ENCODE results near the gene EEF1A2.

EEF1A2 gene

GRCh38 chr20:63466861-63467260 lies 32.0 kb downstream of the EEF1A2 start:
- DNase-seq: no peak

GRCh38 chr20:63466250-63466825 lies 32.5 kb downstream of the EEF1A2 start:
- DNase-seq: no peak

- no peak for DNase-seq
Observed at GRCh38 chr20:63465380-63466249, 33.3 kb downstream of the EEF1A2 start.

GRCh38 chr20:63464289-63464635 lies 34.6 kb downstream of the EEF1A2 start:
- DNase-seq: no peak

GRCh38 chr20:63463400-63464288 lies 35.2 kb downstream of the EEF1A2 start:
- no peak for DNase-seq

GRCh38 chr20:63462244-63462643 lies 36.6 kb downstream of the EEF1A2 start:
- no peak for DNase-seq

GRCh38 chr20:63461104-63461763 lies 37.6 kb downstream of the EEF1A2 start:
- no peak for DNase-seq

GRCh38 chr20:63459070-63459380 lies 39.9 kb downstream of the EEF1A2 start:
- no peak for DNase-seq

- DNase-seq: no peak
Observed at GRCh38 chr20:63458170-63459069, 40.5 kb downstream of the EEF1A2 start.

GRCh38 chr20:63457737-63458136 lies 41.1 kb downstream of the EEF1A2 start:
- DNase-seq: no peak

GRCh38 chr20:63456429-63457284 lies 42.2 kb downstream of the EEF1A2 start:
- DNase-seq: no peak

- no peak for DNase-seq
Observed at GRCh38 chr20:63455568-63455859, 43.4 kb downstream of the EEF1A2 start.

GRCh38 chr20:63454731-63455567 lies 43.9 kb downstream of the EEF1A2 start:
- no peak for DNase-seq

- no peak for DNase-seq
Observed at GRCh38 chr20:63452821-63453523, 45.9 kb downstream of the EEF1A2 start.

- DNase-seq: no peak
Observed at GRCh38 chr20:63452341-63452740, 46.5 kb downstream of the EEF1A2 start.

GRCh38 chr20:63451821-63452220 lies 47.1 kb downstream of the EEF1A2 start:
- no peak for DNase-seq

- no peak for DNase-seq
Observed at GRCh38 chr20:63449796-63450730, 48.8 kb downstream of the EEF1A2 start.

- DNase-seq: no peak
Observed at GRCh38 chr20:63449025-63449424, 49.9 kb downstream of the EEF1A2 start.

GRCh38 chr20:63448031-63448430 lies 50.9 kb downstream of the EEF1A2 start:
- no peak for DNase-seq

Measured in AML-193 (cell line).